Parathyroid adenoma (tissue), 2 donors: ENCODE data around the gene KCNK18.

Experiments used
- H2AFZ ChIP-seq: fragments of 300-600 bp; sonication (generic); one replicate; pipeline ENCODE4 v1.7.0; 2017; ENCODE audit warnings: antibody characterized with exemption, mild to moderate bottlenecking
- H3K27ac ChIP-seq: fragments of 300-600 bp; sonication (generic); one replicate; pipeline ENCODE4 v1.7.0; 2017
- H3K27me3 ChIP-seq: fragments of 300-600 bp; sonication (generic); one replicate; pipeline ENCODE4 v1.7.0; 2017; ENCODE audit warnings: low read length; ENCODE audit not compliant: control insufficient read depth, insufficient read depth
- H3K36me3 ChIP-seq: fragments of 300-600 bp; sonication (generic); one replicate; pipeline ENCODE4 v1.7.0; 2017; ENCODE audit warnings: low read length; ENCODE audit not compliant: control insufficient read depth, insufficient read depth
- H3K4me1 ChIP-seq: fragments of 300-600 bp; sonication (generic); one replicate; pipeline ENCODE4 v1.7.0; 2017; ENCODE audit warnings: control low read depth
- H3K4me2 ChIP-seq: fragments of 300-600 bp; sonication (generic); one replicate; pipeline ENCODE4 v1.7.0; 2017; ENCODE audit warnings: low read length
- H3K4me3 ChIP-seq: fragments of 300-600 bp; sonication (generic); one replicate; pipeline ENCODE4 v1.7.0; 2017; ENCODE audit warnings: low read depth, low read length
- H3K79me2 ChIP-seq: fragments of 300-600 bp; sonication (generic); one replicate; pipeline ENCODE4 v1.7.0; 2017; ENCODE audit warnings: control low read depth
- H3K9ac ChIP-seq: fragments of 300-600 bp; sonication (generic); one replicate; pipeline ENCODE4 v1.7.0; 2017; ENCODE audit warnings: mild to moderate bottlenecking
- H3K9me3 ChIP-seq: fragments of 300-600 bp; sonication (generic); one replicate; pipeline ENCODE4 v1.7.0; 2017; ENCODE audit warnings: low read length; ENCODE audit not compliant: control insufficient read depth
- TF ChIP-seq, protein P1 (sequence below): fragments of 300-600 bp; sonication (generic); IDR thresholded peaks from one replicate; pipeline ENCODE4 v1.7.0; 2017; ENCODE audit warnings: antibody characterized with exemption, mild to moderate bottlenecking
- donor health status: primary hyperparathyroidism.

KCNK18 gene

GRCh38 chr10:117167346-117167788 is 29.9 kb upstream of the KCNK18 start:
- Histone ChIP-seq H3K4me3 (no peak overlapping the region), H3K27ac (no peak overlapping the region), H3K9me3 (no peaks in the 10 kb centered on the region), H3K27me3 (peaks cover 38% of the 10 kb centered on the region), H3K79me2 (no peaks in the 10 kb centered on the region), H3K4me2 (no peak overlapping the region), H3K36me3 (no peaks in the 10 kb centered on the region), H2AFZ (peak overlapping the region; percentile 57), H3K9ac (no peak overlapping the region), H3K4me1 (peaks cover 3% of the 10 kb centered on the region)
- TF ChIP-seq, protein P1, sequence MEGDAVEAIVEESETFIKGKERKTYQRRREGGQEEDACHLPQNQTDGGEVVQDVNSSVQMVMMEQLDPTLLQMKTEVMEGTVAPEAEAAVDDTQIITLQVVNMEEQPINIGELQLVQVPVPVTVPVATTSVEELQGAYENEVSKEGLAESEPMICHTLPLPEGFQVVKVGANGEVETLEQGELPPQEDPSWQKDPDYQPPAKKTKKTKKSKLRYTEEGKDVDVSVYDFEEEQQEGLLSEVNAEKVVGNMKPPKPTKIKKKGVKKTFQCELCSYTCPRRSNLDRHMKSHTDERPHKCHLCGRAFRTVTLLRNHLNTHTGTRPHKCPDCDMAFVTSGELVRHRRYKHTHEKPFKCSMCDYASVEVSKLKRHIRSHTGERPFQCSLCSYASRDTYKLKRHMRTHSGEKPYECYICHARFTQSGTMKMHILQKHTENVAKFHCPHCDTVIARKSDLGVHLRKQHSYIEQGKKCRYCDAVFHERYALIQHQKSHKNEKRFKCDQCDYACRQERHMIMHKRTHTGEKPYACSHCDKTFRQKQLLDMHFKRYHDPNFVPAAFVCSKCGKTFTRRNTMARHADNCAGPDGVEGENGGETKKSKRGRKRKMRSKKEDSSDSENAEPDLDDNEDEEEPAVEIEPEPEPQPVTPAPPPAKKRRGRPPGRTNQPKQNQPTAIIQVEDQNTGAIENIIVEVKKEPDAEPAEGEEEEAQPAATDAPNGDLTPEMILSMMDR = no peak

DNA sequence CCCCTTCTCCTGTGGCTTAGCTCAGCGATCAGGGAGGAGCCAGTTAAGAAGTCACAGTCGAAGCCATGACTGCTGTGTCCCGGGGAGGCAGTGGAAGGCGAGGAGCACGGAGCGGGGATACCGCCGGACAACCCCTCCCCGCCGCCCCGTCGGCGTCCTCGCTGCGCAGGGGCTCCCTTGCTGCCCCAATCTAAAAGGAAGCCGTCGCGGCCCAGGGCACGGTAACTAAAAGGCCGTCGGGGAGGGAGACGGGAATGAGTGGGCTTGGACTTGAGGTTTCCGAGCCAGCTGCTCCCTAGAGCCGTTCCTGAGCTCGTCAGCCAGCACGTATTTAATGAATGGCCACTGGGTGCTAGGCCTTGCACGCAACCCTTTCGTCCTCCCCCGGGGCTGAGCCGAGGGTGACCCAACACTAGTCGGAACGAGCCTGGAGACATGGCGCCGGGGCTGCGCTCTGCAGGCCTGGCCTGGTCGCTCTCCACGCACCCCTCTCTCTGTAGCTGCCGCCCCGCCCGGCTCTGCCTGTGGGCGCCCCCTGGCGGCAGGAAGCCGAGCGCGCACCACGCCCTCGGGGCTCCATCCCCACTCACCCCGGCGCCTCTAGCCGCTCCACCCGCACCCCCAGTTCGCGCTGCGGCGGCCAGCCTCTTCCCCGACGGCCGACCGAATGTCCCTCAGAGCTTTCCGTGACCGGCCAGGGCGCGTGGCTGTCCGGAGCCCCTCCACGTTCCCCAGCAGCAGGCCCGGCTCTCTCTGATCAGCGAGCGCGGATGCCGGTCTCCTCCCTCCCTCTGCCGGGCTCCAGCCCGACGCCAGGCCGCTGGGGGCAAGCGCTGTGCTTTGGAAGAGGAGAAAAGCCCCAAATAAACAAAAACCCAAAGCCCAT is 29.3 kb upstream of the KCNK18 start:
- Histone ChIP-seq H2AFZ (peak overlapping the region; percentile 57), H3K9ac (no peak overlapping the region), H3K9me3 (no peaks in the 10 kb centered on the region), H3K27me3 (peaks cover 35% of the 10 kb centered on the region), H3K4me2 (peak overlapping the region; percentile 50), H3K4me3 (no peak overlapping the region), H3K36me3 (no peaks in the 10 kb centered on the region), H3K79me2 (no peaks in the 10 kb centered on the region), H3K4me1 (peaks cover 3% of the 10 kb centered on the region), H3K27ac (no peak overlapping the region)
- TF ChIP-seq, protein P1 = peak; percentile 89

DNA sequence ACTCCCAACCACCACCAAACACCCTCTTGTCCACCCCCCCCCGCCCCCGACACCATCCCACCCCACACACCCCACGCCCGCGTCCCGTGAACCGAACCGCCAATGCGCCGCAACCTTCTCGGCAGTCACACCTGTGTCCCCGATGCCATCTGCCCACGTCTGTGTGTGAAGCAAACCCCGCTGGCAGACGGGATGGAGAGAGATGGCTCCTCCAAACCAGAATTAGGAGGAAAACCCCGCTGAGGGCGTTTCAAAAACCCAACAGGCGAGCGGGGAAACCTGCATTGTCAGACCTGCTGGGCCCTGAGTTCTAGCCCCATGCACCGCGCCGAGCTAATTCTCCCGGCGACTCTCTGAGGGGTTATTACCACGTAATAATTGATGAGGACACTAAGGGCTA is 28.6 kb upstream of the KCNK18 start:
- H3K9me3 ChIP-seq = no peaks in the 10 kb centered on the region
- H3K27me3 ChIP-seq = peaks cover 30% of the 10 kb centered on the region
- H3K36me3 ChIP-seq = no peaks in the 10 kb centered on the region
- peaks cover 3% of the 10 kb centered on the region for H3K4me1 ChIP-seq
- no peak overlapping the region for H2AFZ ChIP-seq
- no peak overlapping the region for H3K4me2 ChIP-seq
- no peaks in the 10 kb centered on the region for H3K79me2 ChIP-seq
- TF ChIP-seq, protein P1 = no peak
- H3K27ac ChIP-seq = no peak overlapping the region
- H3K9ac ChIP-seq = no peak overlapping the region
- H3K4me3 ChIP-seq = no peak overlapping the region

- Histone ChIP-seq H3K4me1 (peaks cover 4% of the 10 kb centered on the region), H3K79me2 (no peaks in the 10 kb centered on the region), H3K9ac (no peak overlapping the region), H3K9me3 (no peaks in the 10 kb centered on the region), H3K4me2 (no peak overlapping the region), H3K4me3 (no peak overlapping the region), H3K36me3 (no peaks in the 10 kb centered on the region), H2AFZ (no peak overlapping the region), H3K27me3 (peaks cover 29% of the 10 kb centered on the region), H3K27ac (no peak overlapping the region)
- TF ChIP-seq, protein P1 = no peak
These were observed 27.8 kb upstream of the KCNK18 start for GRCh38 chr10:117169480-117169879.
